Activated gamma-delta T cell treated with anti-CD3 and anti-CD28 coated beads, Interleukin-2, amount 50 U/mL, for 16 hours (primary cell): ENCODE results near the gene RNF180.

Experiments used
- DNase-seq: peaks from one replicate; pipeline ENCODE4 v3.0.0-alpha.2; 2020; ENCODE audit warnings: low read depth

Gene RNF180, protein sequence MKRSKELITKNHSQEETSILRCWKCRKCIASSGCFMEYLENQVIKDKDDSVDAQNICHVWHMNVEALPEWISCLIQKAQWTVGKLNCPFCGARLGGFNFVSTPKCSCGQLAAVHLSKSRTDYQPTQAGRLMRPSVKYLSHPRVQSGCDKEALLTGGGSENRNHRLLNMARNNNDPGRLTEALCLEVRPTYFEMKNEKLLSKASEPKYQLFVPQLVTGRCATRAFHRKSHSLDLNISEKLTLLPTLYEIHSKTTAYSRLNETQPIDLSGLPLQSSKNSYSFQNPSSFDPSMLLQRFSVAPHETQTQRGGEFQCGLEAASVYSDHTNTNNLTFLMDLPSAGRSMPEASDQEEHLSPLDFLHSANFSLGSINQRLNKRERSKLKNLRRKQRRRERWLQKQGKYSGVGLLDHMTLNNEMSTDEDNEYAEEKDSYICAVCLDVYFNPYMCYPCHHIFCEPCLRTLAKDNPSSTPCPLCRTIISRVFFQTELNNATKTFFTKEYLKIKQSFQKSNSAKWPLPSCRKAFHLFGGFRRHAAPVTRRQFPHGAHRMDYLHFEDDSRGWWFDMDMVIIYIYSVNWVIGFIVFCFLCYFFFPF

DNA sequence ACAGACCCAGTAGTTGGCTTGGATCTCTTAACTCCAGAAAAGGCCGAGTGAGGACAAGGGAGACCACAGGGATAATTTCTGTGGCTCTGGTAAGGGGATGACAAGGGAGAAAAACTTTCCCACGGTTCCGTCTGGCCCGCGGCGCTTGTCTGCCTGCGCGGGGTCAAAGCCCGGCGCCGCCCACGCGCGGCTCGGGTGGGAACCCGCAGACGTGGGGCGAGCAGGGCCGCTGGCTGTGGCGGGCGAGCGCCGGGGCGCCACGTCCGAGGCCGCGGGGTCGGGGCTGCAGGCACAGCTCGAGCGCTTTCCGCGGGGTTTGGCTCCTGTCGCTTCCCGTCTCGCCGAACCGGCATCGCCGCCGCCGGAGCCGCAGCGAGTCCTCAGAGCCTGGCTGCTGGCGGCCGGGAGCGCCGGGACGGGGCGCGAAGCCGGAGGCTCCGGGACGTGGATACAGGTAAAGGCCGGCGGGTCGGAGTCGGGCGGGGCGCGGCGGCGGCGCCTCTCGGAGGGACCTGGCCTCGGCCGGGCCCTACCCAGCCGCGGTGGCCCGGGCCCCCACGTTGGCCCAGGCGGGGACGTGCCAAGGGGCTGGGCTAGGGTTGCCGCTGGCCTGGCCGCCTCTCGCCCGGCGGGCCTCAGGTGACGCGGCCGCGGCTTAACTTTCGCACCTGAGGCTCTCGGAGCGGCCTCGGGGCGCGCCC is at the start of gene RNF180:
RNF180 (plus strand) TSS at position 344 of the 701 bp plus-strand sequence. CDS start 34,965 bp downstream, outside the sequence.
- no peak for DNase-seq

DNA sequence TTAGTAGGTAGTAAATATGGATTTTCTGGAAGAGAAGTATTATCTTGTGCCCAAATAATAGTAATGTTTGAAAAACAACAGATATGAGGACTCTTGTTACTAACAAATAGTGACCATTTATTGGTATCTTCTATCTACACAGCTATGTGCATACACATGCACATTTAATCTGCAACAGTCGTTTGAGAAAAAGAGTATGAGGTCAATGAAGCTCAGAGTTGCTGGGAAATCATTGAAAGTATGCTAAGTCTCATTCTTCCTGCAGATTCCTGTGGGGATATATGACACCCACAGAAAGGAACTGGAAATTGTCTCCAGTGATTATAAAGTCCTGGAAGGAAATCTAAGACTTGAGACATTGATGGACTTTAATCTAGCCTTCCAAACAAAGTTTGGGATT is 40.1 kb upstream of the RNF180 start:
- DNase-seq: no peak

DNA sequence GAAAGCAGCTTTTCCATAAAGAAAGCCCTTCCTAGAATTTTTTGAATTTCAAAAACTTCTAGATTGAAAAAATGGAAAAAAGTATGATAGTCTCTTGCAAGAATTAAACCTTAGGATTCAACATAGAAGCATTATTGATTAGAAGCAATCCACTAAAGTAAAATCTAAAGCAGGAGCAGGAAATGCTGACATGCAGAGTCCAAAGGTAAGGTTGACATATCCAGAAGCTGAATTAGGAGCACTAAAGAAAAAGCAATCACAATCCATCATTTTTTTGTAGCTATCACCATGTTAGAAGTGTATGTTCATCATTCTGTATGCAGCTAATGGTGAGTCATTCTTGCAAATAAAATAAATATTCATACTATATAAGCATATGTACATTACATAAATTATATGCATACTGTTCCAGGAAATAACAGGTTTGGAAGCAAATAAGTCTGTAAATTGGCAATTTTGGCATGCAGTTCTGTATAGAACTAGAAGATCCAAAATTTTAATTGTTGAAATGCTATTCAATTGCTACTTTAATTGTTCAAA is 39.4 kb upstream of the RNF180 start:
- no peak for DNase-seq

DNA sequence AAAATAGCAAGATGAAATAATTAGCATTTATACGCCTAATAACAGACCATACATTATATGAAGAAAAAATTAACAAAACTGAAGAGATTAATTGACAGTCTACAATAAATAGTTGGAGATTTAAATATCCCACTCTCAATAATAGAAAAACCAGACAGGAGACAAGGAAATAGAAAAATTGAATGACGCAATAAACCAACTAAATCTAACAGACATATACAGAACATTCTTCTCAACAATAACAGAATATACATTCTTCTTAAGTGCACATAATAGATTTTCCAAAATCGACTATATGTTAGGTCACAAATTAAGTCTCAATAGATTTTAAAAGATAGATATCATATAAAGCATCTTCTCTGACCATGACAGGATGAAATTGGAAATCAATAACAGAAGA is 25.6 kb upstream of the RNF180 start:
- DNase-seq: no peak

DNA sequence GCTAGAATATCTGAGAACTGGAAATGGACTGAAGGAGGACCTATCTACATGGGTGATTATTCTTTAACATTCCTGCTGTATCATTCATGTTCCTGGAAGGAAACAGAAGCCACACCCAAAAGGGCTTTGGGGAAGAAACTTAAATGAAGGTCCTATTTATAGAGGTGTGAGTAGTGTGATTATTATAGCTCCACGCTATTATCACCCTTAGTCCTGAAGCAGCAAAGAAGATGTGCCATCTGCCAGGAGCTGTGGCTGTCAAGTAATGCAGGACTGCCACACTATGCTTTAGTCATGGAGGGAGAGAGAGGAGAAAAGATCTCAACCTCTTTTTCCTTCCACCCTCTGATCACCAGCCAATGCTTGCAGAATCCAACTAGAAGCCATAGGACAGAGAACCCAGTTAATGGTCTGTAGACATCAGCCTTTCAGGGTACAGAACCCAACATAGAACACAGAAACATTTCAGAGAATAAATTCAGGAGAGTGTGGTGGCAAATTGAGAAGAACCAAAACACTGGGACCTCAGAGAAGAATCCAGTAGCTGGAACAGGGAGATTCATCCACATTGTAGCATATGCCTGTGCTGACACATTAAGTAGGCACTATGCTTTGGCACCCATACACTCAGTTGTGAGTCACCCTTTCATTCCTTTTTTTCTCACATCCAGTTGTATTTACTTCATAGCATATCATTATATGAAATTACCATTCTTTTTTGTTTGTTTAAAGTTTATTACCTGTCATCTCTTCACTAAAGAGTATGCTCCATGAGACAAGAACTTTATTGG is 21.0 kb upstream of the RNF180 start:
- no peak for DNase-seq

DNA sequence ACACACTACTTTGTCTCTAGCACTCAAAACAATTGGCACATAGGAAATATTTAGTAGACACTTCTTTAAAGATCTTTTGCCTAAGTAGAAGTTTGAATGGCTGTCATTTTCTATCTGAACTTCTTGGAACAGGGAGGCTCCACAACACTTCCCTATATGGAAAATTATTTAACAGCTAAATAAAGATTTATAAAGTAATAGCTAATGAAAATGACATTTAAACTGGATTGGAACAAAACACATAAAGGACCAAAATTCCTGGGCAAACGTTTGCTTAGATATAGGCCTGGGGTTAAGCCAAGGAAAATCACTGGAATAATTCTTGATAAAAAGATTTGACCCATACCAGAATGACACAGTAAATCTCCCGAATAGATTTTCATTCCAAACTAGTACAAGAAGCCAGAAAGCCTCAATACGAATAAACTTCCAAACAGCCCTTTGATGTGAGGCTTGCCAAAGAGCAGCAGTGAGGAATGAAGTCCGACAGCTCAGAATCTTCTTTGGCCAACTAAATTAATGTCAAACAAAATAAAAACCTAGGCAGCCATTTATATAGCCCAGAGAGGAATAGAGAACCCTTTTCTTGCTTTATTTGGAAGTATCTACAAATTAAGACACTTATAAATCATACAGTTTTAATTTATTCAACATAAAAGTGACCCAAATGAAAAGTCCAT is 20.3 kb upstream of the RNF180 start:
- no peak for DNase-seq

DNA sequence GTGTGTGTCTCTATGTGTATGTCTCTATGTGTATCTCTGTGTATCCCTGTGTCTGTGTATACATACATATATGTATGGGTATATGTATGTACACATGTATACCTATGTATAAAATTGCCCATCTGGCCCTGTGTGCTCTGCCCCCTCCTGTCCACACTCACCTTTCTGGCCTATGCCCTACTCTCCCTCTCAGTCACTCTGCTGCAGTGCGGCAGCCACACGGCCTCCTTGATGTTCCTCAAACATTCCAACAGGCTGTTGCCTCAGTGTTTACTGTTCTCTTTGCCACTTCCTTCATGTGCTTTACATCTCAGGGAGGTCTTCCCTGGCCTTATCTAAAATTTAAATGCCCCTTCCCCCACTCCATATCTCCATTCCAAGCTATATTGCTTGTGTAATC is 18.3 kb upstream of the RNF180 start:
- no peak for DNase-seq

DNA sequence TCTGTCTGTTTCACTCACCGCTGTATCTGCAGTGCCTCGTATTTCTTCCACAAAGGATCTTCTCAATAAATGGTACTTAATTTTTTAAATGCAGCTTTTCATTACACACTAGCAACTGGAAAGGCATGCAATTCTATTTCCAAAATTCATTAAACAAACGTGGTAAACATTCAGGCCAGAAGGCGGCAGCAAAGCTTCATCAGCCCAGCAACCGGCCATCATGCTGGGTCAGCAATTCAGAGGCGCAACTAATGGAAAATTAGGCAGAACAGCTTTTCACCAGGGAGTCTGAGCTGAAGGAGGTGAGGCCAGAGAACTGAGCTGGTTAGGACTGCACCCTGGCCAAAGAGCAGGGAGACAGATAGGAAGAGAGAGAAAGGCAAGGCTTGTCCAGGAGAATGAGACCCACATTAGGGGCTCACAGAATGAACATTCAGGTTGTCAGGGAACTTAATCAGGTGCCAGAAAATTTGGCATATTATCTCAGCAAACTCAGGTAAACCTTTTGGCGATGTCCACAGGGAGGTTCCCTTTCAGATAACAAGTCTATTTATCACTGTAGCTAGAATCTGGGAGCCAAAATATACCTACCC is 17.7 kb upstream of the RNF180 start:
- no peak for DNase-seq

DNA sequence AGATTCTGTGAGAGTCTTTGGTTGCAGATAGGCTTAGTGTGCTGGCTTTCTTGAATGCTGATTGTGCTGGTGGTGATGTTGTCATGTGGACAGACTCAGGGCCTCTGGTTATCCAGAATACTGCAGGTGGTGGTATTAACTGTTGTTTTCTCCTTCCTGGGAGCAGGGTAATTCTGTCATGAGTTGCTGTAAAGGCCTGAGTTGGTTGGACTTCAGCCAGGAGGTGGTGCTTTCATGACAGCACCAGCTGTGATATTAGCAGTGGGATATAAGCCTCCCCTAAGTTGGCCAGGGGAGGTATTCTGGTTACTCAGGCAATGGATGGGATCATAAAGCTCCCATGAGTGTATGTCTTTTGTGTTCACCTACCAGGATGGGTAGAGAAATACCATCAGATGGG is 16.4 kb upstream of the RNF180 start:
- no peak for DNase-seq

DNA sequence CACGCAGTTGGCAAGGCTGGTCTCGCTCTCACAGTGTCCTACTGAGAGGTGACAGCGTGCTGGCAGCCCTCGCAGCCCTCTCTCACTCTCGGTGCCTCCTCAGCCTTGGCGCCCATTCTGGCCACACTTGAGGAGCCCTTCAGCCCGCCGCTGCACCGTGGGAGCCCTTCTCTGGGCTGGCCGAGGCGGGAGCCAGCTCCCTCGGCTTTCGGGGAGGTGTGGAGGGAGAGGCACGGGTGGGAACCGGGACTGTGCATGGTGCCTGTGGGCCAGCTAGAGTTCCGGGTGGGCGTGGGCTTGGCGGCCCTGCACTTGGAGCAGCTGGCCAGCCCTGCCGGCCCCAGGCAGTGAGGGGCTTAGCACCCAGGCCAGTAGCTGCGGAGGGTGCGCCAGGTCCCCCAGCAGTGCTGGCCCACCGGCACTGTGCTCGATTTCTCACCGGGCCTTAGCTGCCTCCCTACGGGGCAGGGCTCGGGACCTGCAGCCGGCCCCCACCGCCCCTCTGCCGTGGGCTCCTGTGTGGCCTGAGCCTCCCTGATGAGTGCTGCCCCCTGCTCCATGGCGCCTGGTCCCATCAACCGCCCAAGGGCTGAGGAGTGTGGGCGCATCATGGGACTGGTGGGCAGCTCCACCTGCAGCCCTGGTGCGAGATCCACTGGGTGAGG is 15.7 kb upstream of the RNF180 start:
- no peak for DNase-seq

DNA sequence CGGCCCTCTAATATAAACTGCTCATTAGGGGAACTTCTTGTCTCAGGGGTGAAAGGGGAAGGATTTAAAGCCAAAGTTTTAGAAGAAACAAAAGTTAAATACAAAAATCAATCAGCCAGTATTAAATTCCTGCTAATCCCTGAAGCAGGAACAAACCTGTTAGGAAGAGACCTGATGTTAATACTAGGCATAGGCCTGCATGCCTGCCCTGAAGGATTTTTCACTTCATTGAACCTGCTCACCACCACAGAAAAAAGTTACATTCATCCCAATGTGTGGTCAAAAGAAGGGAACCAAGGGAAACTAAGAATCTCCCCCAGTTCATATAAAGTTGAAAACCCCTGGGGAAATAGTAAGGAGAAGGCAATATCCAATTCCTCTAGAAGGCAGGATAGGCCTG is 9.4 kb upstream of the RNF180 start:
- DNase-seq: no peak

DNA sequence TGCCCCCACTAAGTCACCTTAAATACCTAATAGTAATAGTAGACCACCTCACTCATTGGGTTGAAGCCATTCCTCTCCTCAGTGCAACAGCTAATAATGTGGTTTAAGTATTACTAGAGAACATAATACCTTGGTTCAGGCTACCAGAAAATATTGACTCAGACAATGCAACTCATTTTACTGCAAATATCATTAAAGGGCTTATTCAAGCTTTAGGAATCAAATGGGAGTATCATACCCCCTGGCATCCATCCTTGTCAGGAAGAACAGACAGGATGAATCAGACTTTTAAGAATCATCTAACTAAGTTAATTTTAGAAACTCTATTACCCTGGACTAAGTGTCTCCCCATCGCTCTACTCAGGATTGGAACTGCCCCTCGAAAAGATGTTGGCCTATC is 6.8 kb upstream of the RNF180 start:
- no peak for DNase-seq

DNA sequence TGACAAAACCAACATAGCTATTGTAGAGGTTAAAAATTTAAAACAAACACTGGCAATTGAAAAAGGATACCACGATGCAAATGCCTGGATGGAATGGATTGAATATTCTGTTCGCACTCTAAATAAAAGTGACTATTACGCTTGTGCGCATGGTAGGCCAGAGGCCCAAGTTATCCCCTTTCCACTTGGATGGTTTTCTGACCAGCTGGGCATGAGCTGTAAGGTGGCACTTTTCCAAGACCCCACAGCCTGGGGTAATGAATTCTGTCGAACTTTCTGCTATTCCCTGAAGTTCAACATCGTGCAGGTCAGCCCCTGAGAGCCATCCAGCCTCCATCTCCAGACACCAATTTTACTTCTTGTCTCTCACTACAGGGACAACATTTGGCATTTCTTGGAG is 5.4 kb upstream of the RNF180 start:
- no peak for DNase-seq

DNA sequence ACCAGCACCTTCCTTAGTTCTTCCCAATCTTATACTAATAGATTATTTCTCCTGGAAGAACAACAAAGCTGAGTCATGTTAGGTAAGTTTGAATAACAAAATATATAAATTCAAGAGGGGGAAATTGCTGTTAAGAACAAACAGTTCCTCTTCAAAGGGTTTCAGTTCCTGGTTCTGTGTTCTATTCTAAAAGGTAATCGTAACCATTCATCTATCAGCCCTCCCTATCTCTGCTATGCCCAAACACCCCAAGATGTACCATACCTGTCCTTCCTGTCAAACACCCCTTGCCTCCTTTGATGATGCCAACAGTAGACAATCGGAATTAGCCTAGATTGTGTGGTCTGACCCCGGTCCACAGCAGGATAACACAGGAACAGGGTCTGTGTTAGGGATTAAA is 4.2 kb upstream of the RNF180 start:
- DNase-seq: no peak

DNA sequence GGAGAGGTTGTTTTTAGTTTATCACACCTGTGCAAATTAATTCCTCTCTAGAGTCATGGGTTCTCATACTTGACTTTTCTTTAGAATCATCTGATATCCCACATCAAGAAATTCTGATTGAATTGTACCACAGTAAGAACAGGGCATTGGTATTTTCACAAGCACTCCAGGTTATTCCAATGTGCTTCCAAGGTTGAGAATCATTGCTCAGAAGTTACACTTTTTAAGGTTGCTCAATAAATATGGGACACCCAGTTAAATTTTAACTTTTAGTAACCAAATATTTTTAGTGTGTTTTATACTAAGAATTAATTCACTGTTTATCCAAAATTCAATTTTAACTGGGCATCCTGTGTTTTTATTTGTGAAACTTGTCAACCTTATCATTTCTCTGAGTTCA is 2.5 kb upstream of the RNF180 start:
- no peak for DNase-seq

DNA sequence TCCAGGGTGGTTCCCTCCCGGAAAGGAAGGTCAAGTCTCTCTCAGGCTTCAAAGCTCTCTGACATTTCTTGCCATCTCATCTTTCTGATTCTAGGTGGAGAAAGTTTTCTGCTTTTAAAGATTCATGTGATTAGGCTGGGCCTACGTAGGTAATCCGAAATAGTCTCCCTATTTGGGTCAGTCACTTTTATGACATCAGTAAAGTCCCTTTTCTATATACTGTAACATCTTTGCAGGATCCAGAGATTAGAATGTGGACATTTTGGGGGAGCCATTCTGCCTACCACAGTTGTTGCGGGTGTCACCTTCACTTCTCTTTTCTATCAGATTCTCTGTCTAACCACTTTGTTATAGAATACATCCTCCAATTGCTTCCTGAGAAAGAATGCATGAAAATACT is 1.9 kb upstream of the RNF180 start:
- DNase-seq: no peak

DNA sequence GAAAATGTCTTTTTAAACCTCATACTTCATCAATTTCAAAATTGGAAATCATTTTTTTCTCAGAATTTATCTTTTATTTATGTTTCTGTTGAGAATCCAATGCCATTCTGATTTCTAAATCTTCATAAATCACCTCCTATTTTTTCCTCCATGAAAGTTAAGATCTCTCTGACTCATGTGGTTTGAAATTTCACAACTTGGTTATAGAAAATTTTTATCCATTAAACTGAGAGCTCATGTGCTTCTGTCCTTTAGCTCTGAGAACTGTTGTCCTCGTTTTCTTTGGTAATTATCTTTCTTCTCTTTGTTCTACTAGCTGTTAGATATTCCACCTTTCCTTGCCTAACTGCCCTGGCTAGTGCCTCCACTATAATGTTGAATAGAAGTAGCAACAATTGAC is 1.5 kb upstream of the RNF180 start:
- no peak for DNase-seq

DNA sequence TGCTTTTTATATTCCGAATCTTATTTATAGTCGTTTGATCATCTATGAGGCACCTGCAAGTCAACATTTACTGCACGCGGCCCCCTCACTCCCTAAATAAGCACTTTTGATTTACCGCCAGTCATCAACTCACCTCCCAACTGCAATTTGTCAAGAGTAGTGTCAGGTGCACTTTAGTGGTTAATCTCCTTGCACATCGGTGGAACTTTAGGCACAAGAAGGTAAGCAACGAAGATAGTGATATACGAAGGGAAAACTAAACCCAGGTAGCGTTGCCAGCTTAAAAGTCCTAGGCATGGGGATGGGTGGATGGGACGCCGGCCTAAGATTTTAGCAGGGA is 513 bp upstream of the RNF180 start:
- no peak for DNase-seq

DNA sequence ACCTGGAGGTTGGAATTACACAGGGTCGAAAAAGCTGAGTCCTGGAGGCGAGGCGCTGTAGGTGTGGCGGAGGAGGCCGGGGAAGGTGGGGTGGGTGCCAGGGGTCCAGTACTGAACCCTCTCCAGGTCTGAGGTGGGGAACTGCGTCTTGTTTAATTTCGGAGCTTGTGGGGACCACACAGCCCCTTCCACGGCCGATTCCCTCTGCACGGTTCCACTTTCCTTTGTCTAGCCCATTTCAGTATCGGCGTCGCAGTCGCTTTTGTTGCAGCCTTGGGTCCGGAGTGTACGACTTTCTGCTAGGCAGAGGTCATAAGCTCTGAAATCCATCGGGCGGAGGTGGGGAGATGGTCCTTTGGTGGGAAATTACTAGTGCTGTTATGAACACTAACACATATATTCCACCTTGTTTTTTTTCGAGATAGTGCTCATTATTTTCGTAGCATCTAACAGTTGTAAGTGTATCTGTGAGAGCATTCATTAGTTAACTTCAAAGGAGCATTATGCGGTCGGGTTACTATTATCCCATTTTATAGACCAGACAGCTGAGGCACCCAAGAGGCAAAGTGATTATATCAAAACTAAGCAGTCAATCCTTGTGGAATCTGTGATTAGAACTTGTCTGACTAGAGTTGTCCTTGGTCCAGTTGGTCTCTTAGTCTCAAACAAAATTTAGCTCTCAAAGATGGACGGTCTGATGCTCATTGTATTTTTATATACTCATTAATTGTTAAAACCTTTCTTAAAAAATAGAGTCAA is 737 bp downstream of the RNF180 start:
- DNase-seq: no peak

DNA sequence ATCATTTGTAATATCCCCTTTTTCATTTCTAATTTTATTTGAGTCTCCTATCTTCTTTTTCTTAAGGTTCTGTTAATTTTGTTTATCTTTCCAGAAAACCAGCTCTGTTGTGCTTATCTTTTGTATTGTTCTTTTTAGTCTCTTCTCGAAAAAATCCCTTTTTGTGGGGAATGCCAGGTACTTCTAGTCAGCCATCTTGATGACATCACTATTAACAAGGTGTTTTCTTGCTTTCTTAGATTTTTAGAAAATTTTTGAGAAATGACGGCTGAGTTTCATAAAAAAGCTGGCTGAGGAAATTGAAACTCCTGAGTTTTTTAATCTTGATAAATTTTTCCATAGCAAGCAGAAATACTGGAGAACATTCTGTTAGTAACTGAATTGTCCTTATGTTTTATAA is 10.7 kb downstream of the RNF180 start:
- no peak for DNase-seq
